HG03196 (cell line): ENCODE results near the gene PSMG2.
"Not testable (repeated sequence)": the region's sequence is repeated elsewhere in the genome, so short reads cannot be mapped to it uniquely, and the experiment has no call there.

Experiments used
- ATAC-seq: cut with Tn5 transposase; IDR thresholded peaks from one replicate; pipeline ENCODE4 v1.9.1; 2021; ENCODE audit not compliant: unreplicated experiment

PSMG2 gene

GRCh38 chr18:12721495-12722275 lies 18.8 kb downstream of the PSMG2 start:
- no peak for ATAC-seq

GRCh38 chr18:12722731-12723130 lies 19.9 kb downstream of the PSMG2 start:
- no peak for ATAC-seq

DNA sequence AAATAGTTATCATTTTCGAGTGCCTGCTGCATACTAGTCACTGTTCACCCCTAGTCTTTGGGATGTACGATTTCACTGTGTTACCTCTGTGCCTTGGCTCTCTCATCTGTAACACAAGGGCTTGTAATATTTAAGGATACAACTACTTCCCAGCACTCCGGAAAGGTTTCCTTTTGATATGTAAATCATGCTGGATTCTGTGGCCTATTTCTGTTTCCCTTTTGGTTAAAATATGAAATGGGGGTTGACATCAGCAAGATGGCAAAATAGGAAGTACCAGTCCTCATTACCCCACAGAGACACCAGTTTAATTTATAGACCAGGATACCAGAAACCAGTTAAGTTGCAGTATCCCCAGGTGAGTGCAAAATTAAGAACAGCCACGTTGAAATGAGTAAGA lies 23.5 kb downstream of the PSMG2 start:
- ATAC-seq, result no peak

- no peak for ATAC-seq
Measured at GRCh38 chr18:12726774-12727550, 24.1 kb downstream of the PSMG2 start.

- ATAC-seq, result no peak
Measured at GRCh38 chr18:12737243-12737902, 34.5 kb downstream of the PSMG2 start.

GRCh38 chr18:12741351-12741750 lies 38.5 kb downstream of the PSMG2 start:
- ATAC-seq, result no peak

DNA sequence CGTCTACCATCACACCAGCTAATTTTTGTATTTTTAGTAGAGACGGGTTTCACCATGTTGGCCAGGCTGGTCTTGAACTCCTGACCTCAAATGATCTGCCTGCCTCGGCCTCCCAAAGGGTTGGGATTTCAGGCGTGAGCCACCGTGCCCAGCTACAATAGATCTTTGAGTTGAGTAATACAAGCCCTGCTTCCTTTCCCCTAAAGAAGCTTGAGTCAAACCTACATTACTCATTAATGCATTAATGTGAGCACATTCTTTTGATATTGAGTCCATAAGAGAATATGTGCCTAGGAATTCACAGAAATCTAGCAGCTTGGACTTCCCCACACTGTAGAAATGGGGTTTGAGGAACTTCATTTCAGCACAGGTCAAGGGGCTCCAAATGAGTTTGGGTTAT lies 39.6 kb downstream of the PSMG2 start:
- ATAC-seq, result no peak

GRCh38 chr18:12744103-12744502 lies 41.3 kb downstream of the PSMG2 start:
- no peak for ATAC-seq

- ATAC-seq, result no peak
Measured at GRCh38 chr18:12745095-12745795, 42.4 kb downstream of the PSMG2 start.

GRCh38 chr18:12747530-12748315 lies 44.9 kb downstream of the PSMG2 start:
- no peak for ATAC-seq

DNA sequence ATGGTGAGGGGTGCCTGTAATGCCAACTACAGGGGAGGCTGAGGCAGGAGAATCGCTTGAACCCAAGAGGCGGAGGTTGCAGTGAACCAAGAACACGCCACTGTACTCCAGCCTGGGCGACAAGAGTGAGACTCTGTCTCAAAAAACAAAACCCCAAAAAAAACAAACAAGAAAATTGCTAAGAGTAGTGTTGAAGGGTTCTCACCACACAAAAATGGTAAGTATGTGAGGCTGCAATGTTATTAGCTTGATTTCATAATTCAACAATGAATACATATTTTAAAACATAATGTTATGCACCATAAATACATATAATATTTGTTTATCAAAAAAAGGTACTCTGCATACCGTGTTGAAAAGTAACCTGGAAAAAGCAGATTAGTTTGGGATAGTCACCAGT lies 45.8 kb downstream of the PSMG2 start:
- ATAC-seq, result no peak

DNA sequence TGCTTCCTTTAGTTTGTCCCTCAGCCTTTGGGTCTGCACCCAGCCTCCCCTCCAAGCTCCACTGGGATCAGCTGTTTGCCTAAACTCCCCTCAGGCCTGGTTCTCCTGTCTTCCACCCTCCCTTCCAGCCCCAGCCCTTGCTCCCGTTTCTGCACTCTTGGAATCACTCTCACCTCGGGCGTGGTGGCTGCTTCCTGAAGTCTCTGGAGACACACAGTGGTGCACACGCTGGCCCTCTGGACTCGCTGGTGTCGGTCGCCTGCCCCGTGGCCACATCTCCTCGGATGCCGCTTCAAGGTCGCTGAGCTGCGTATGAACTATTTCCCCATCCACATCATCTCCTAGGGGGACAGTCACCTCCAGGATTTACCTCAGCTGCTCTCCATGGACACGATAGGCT lies 46.3 kb downstream of the PSMG2 start:
- no peak for ATAC-seq

DNA sequence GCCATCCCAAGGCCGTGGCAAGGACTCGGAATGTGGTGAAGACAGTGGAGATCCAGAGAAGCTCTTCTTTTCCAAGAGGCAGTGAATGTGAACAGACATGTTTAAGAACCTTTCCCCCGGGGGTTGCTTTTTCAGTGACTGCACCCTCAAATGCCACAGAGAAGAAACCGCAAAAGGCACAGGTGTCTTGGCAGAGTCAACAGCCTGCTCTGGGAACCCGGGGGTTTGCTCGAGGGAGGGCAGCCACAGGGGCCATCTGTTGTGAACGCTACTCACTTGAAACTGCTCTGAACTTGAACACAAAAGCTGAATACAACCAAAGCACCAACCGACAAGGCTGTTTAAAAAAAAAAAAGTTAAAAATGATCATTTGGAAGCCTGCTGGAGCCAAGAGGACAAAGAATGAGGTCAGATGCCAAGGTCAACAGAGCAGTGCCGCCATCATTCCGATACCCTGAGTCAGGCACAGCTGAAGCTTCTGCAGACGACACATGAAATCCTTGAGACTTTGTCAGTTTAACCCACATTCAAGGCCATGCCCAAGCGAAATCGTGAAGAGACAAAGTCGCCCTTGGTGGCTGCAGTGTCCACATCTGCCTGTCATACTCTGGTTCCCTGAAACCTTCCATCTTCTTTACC lies 47.4 kb downstream of the PSMG2 start:
- ATAC-seq, result no peak

DNA sequence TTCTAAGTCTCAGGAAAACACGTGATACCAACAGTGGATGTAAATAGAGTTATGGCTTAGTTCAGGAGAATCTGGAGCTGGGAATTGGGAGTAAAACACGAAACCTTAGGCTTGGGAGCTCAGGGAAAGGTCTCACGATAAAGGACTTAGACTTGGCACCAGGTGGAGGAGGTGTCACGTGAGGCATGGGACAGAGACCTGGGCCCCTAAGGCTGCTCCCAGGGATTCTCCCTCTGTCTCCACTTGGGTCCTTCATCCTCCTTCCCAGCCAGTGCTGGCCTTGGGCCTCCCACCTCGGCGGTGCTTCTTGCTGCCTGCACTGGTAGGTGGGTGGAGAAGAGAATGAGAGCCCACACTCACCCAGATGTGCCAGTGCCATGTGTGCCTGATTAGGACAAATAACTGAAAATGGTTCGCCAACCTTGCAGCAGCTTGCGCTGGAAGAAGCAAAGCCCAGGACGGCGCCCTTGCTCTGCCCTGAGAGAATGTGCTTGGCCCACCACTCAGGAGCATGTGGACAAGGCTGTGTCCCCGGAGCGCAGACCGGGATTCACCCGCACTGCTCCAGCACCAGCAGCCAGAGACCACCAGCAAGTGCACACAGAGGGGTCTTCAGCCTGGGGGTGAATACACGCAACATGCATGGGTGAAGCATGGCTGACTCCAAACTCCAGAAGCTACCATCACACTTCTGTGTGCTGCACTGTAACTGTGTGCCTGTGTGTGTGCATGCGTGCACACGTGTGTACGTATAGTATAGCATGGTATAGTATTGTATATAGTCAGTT lies 48.1 kb downstream of the PSMG2 start:
- ATAC-seq, result no peak

- ATAC-seq, result no peak
Measured at GRCh38 chr18:12751503-12751884, 48.7 kb downstream of the PSMG2 start.

- ATAC-seq, result no peak
Measured at GRCh38 chr18:12751891-12752290, 49.0 kb downstream of the PSMG2 start.

GRCh38 chr18:12754511-12754910 lies 51.7 kb downstream of the PSMG2 start:
- no peak for ATAC-seq

- ATAC-seq, result not testable (repeated sequence)
Measured at GRCh38 chr18:12755606-12756005, 52.8 kb downstream of the PSMG2 start.

- ATAC-seq, result not testable (repeated sequence)
Measured at GRCh38 chr18:12756619-12757239, 53.9 kb downstream of the PSMG2 start.
